ENCODE data around the gene ARMH1. TPM values are rescaled to one million over a fixed set of nuclear protein-coding genes. Genes with fewer than 3 reads are reported as not detected.

Gene ARMH1
- total RNA-seq, 1 donor from 2014 or later: 4.7 TPM

DNA sequence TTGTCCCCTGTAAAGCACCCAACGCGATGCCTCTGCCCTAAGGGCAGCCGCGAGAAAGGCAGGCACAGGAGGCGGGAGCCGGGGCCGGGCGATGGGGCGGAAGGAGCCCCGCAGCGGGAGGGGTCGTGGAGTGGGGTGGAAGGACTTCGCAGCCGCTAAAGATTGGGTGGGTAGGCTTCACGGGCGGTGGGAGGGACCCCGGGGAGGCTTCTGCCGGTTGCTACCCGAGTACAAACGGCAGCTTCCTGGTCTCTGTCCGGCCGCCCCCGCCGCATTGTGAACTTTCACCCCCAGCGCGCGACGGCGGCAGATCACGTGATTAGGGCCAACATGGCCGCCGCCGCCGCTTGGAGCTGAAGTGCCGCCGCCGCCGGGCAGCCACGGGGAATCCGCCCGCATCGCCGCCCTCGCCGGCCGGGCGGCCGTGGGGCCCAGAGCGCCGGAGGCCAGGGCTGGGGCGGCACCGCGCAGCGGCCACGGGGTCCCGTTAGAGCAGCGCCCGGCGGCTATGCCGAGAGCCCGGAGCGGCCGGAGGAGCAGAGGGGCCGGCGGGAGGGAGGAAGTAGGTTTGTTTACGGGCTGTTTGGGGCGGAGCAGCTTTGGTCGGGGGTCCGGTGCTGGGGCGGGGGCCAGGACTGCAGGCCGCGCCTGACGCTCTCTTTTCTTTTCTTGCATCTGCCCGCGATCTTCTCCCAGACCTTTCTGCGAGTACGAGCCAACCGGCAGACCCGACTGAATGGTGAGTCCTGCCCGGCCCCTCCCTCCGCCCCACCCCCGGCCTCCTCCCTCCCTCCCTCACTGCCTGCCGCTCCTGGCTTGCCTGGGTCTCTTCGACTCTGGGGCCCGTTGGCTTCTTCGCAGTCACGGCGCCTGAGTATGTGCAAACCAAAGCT lies 42.6 kb upstream of the ARMH1 start:
- Histone ChIP-seq H3K4me3 (ENCODE audit: low read depth, low read length) (peak overlapping the region; percentile 69), H3K27me3 (ENCODE audit: control insufficient read depth, insufficient read depth, low read length) (no peaks in the 10 kb centered on the region), H3K36me3 (ENCODE audit: control insufficient read depth, insufficient read depth, low read length) (peaks cover 1% of the 10 kb centered on the region)
- TF ChIP-seq, protein P1, sequence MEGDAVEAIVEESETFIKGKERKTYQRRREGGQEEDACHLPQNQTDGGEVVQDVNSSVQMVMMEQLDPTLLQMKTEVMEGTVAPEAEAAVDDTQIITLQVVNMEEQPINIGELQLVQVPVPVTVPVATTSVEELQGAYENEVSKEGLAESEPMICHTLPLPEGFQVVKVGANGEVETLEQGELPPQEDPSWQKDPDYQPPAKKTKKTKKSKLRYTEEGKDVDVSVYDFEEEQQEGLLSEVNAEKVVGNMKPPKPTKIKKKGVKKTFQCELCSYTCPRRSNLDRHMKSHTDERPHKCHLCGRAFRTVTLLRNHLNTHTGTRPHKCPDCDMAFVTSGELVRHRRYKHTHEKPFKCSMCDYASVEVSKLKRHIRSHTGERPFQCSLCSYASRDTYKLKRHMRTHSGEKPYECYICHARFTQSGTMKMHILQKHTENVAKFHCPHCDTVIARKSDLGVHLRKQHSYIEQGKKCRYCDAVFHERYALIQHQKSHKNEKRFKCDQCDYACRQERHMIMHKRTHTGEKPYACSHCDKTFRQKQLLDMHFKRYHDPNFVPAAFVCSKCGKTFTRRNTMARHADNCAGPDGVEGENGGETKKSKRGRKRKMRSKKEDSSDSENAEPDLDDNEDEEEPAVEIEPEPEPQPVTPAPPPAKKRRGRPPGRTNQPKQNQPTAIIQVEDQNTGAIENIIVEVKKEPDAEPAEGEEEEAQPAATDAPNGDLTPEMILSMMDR (IDR thresholded peaks at IDR 0.05; ENCODE audit: insufficient read depth, low read length, poor library complexity, severe bottlenecking): no peak
- DNase-seq (ENCODE audit: low read depth): no peak

DNA sequence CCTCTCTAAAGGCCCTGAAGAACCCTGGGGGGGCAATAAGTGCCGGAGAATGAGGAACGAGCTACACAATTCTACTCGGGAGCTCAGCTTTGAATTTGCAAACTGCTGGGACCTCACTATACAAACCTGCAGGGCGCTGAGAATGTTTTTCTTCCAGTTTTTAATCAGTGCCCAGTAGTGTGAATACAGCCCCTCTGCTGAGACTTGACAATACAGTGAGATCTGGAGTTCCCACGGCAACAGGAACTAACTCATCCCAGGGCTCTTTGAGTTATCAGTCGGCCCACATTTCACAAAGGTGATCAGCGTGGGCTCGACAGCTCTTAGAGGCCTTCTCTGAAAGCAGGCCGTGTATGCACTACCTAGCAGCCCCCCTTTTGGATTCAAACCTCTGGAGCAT lies 41.9 kb upstream of the ARMH1 start:
- peak overlapping the region; percentile 69 for H3K4me3 ChIP-seq (ENCODE audit: low read depth, low read length)
- DNase-seq (ENCODE audit: low read depth): no peak
- peaks cover 1% of the 10 kb centered on the region for H3K36me3 ChIP-seq (ENCODE audit: control insufficient read depth, insufficient read depth, low read length)
- H3K27me3 ChIP-seq (ENCODE audit: control insufficient read depth, insufficient read depth, low read length): no peaks in the 10 kb centered on the region
- TF ChIP-seq, protein P1 (IDR thresholded peaks at IDR 0.05; ENCODE audit: insufficient read depth, low read length, poor library complexity, severe bottlenecking): no peak

DNA sequence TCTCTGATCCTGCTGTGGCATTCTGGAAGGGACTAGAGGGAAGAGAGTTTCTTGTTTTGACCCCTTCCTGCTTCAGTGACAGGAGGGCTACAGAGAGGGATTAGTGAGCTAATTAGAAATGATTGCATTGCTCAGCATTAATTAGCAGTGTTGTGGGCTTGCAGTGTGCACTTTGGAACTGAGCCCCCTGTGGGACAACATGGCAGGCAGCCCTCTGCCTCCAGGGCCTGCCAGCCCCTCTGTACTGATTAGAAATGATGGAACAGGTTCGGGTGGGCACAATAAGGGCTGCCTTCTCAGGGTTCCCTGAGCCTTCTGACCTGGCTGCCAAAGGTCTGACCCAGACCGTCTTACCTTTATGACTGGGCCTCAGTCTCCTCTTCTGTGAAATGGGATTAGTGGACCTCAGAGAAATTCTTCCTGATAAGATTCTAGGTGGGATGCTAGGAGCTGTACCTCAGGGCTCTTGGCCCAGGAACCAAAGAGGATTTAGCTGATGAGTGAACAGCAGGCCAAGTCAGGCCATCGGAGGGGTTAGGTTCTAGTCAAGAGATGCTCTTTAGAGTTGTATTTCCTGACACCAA lies 39.8 kb upstream of the ARMH1 start:
- TF ChIP-seq, protein P1 (IDR thresholded peaks at IDR 0.05; ENCODE audit: insufficient read depth, low read length, poor library complexity, severe bottlenecking): no peak
- Histone ChIP-seq H3K4me3 (ENCODE audit: low read depth, low read length) (no peak overlapping the region), H3K36me3 (ENCODE audit: control insufficient read depth, insufficient read depth, low read length) (peaks cover 1% of the 10 kb centered on the region), H3K27me3 (ENCODE audit: control insufficient read depth, insufficient read depth, low read length) (no peaks in the 10 kb centered on the region)
- DNase-seq (ENCODE audit: low read depth): no peak

DNA sequence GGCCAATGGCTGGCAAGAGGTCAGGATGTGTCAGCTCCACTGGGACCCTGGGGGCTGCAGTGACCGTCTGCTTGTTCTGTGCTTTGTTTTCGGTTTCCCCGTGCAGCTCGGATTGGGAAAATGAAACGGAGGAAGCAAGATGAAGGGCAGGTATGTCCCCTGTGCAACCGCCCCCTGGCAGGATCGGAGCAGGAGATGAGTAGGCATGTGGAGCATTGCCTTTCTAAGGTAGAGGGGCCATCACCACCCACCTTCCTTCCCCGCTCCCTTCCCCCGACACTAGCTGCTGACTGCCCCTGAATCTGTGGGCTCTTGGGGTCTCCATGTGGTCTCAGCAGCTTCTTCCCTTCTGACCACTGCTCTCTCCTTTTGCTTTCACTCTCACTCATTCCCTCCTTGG lies 39.1 kb upstream of the ARMH1 start:
- Histone ChIP-seq H3K36me3 (ENCODE audit: control insufficient read depth, insufficient read depth, low read length) (peaks cover 1% of the 10 kb centered on the region), H3K4me3 (ENCODE audit: low read depth, low read length) (no peak overlapping the region)
- TF ChIP-seq, protein P1 (IDR thresholded peaks at IDR 0.05; ENCODE audit: insufficient read depth, low read length, poor library complexity, severe bottlenecking): no peak

DNA sequence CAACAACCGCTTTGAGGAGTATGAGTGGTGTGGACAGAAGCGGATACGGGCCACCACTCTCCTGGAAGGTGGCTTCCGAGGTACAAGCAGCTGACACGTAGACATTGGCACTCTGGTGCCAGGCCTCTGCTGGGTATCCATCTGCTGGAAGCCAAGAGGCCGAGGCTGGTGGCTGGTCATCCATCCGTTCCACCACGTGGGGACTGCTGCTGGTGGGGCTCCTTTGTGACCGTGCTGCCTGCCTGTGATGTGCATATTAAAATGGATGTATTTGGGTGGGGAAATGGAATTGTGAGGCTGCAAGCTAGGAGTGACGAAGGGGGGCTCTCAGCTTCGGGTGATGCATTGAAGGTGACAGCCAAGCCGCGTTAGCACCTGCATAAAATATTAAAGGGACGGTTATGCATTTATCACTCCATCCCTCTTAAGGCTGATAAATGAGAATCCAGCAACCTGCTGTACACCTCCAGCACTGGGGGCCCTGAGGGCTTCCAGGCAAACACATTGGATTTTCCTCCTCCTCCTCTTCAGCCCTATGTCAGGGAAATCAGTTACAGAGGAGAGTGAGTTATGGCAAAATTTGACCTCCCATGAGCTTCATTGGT lies 38.3 kb upstream of the ARMH1 start:
- Histone ChIP-seq H3K4me3 (ENCODE audit: low read depth, low read length) (no peak overlapping the region), H3K27me3 (ENCODE audit: control insufficient read depth, insufficient read depth, low read length) (no peaks in the 10 kb centered on the region), H3K36me3 (ENCODE audit: control insufficient read depth, insufficient read depth, low read length) (peaks cover 1% of the 10 kb centered on the region)
- TF ChIP-seq, protein P1 (IDR thresholded peaks at IDR 0.05; ENCODE audit: insufficient read depth, low read length, poor library complexity, severe bottlenecking): no peak
- no peak for DNase-seq (ENCODE audit: low read depth)

More for the DNA sequence above, 39.1 kb upstream of the ARMH1 start:
- no peak for DNase-seq (ENCODE audit: low read depth)
- H3K27me3 ChIP-seq (ENCODE audit: control insufficient read depth, insufficient read depth, low read length): no peaks in the 10 kb centered on the region
